CD14-positive monocyte (primary cell): ENCODE results near the gene DAPK2. TPM values are rescaled to one million over a fixed set of nuclear protein-coding genes. Genes with fewer than 3 reads are reported as not detected.

Experiments used
- DNase-seq, 3 donors: peaks; one replicate each; pipeline ENCODE4 v3.0.0-alpha.2; 2011 to 2022
- H2AFZ ChIP-seq: 2 replicates; pipeline ENCODE4 v1.6.0; 2012; ENCODE audit warnings: mild to moderate bottlenecking, low read depth, low read length, inconsistent platforms; ENCODE audit not compliant: insufficient read depth, poor library complexity, severe bottlenecking
- H3K27ac ChIP-seq, 2 donors: 1 replicate in 1 of 2; 2 replicates in 1 of 2; pipeline ENCODE4 v1.5.1; 2012 to 2013; ENCODE audit warnings: low read length in 2 of 2, control low read depth in 1 of 2, inconsistent platforms in 1 of 2, low read depth in 1 of 2, mild to moderate bottlenecking in 1 of 2
- H3K27me3 ChIP-seq, 2 donors: one replicate each; pipeline versions ENCODE4 v1.6.0 to v1.6.1; 2011 to 2013; ENCODE audit warnings: low read length in 2 of 2; ENCODE audit not compliant: control insufficient read depth in 2 of 2, insufficient read depth in 2 of 2
- H3K36me3 ChIP-seq, 2 donors: replicated peaks in 1 of 2; 1 replicate in 1 of 2; 2 replicates in 1 of 2; pipeline versions ENCODE4 v1.5.1 to v1.6.1; 2012 to 2013; ENCODE audit warnings: low read length in 2 of 2, control low read depth in 1 of 2, inconsistent platforms in 1 of 2, mild to moderate bottlenecking in 1 of 2; ENCODE audit not compliant: insufficient read depth in 2 of 2, control insufficient read depth in 1 of 2
- H3K4me1 ChIP-seq, 2 donors: 1 replicate in 1 of 2; 2 replicates in 1 of 2; pipeline versions ENCODE4 v1.5.1 to v1.6.1; 2012 to 2013; ENCODE audit warnings: low read length in 2 of 2, control low read depth in 1 of 2, inconsistent platforms in 1 of 2, mild to moderate bottlenecking in 1 of 2, moderate library complexity in 1 of 2; ENCODE audit not compliant: insufficient read depth in 2 of 2, control insufficient read depth in 1 of 2
- H3K4me2 ChIP-seq: replicated peaks from 2 replicates; pipeline ENCODE3; 2012; ENCODE audit warnings: low read length, moderate library complexity, mild to moderate bottlenecking; ENCODE audit not compliant: poor library complexity, severe bottlenecking; ENCODE audit errors: extremely low read depth
- H3K4me3 ChIP-seq, 3 experiments: fragments of 200-600 bp in 1 of 3; sonication (generic) in 1 of 3; replicated peaks in 1 of 3; 1 replicate in 2 of 3; 2 replicates in 1 of 3; pipeline ENCODE4 v1.5.1; 2011 to 2013; ENCODE audit warnings: low read length in 3 of 3, mild to moderate bottlenecking in 3 of 3, control low read depth in 2 of 3, low read depth in 2 of 3, inconsistent platforms in 1 of 3, moderate library complexity in 1 of 3
- H3K79me2 ChIP-seq: 2 replicates; pipeline ENCODE4 v1.6.0; 2012; ENCODE audit warnings: mild to moderate bottlenecking, control low read depth, inconsistent platforms, low read length, moderate library complexity; ENCODE audit not compliant: insufficient read depth
- H3K9ac ChIP-seq: 2 replicates; pipeline ENCODE4 v1.6.0; 2017; ENCODE audit warnings: low read length, mild to moderate bottlenecking; ENCODE audit not compliant: insufficient read depth, poor library complexity, severe bottlenecking
- H3K9me3 ChIP-seq, 2 donors: replicated peaks in 1 of 2; 1 replicate in 1 of 2; 2 replicates in 1 of 2; pipeline versions ENCODE4 v1.5.1 to v1.6.1; 2012 to 2013; ENCODE audit warnings: low read length in 2 of 2, control low read depth in 1 of 2; ENCODE audit not compliant: control insufficient read depth in 1 of 2, insufficient read depth in 1 of 2
- H4K20me1 ChIP-seq: 2 replicates; pipeline ENCODE4 v1.6.0; 2012; ENCODE audit warnings: mild to moderate bottlenecking, low read length, control low read depth, moderate library complexity; ENCODE audit not compliant: insufficient read depth
- H3K27ac Mint-ChIP-seq, 7 donors: one replicate each; pipeline ENCODE4 v1.8.0; 2020; ENCODE audit warnings: mild to moderate bottlenecking in 7 of 7, mixed read lengths in 7 of 7, moderate library complexity in 6 of 7, inconsistent platforms in 2 of 7
- H3K27me3 Mint-ChIP-seq, 3 donors: one replicate each; pipeline ENCODE4 v1.8.0; 2021 to 2022; ENCODE audit warnings: low read depth in 3 of 3, mild to moderate bottlenecking in 3 of 3, mixed read lengths in 3 of 3, moderate library complexity in 3 of 3, inconsistent platforms in 1 of 3
- H3K36me3 Mint-ChIP-seq, 2 donors: one replicate each; pipeline ENCODE4 v1.8.0; 2020; ENCODE audit warnings: mixed read lengths in 2 of 2, inconsistent platforms in 1 of 2, mild to moderate bottlenecking in 1 of 2
- H3K4me1 Mint-ChIP-seq: one replicate; pipeline ENCODE4 v1.8.0; 2020; ENCODE audit warnings: mild to moderate bottlenecking, mixed read lengths
- H3K4me3 Mint-ChIP-seq, 2 donors: one replicate each; pipeline ENCODE4 v1.8.0; 2020; ENCODE audit warnings: mild to moderate bottlenecking in 2 of 2, mixed read lengths in 2 of 2, moderate library complexity in 1 of 2
- H3K9me3 Mint-ChIP-seq, 7 donors: one replicate each; pipeline ENCODE4 v1.8.0; 2020 to 2022; ENCODE audit warnings: mixed read lengths in 7 of 7, mild to moderate bottlenecking in 6 of 7, moderate library complexity in 6 of 7, inconsistent platforms in 2 of 7
- CTCF ChIP-seq: fragments of 200-600 bp; IDR thresholded peaks from one replicate; pipeline ENCODE4 v1.8.0; 2022; ENCODE audit warnings: antibody characterized with exemption, mild to moderate bottlenecking
- WGBS: methylation state at CpG from one replicate; pipeline ENCODE4 v1.1.5; 2013; ENCODE audit warnings: missing lambda C conversion rate; ENCODE audit not compliant: insufficient coverage; 5-methylcytosine and 5-hydroxymethylcytosine counted together
- intact Hi-C, 2 donors: fragments of 100-400 bp; cut with micrococcal nuclease; formaldehyde crosslinking; loops; one replicate each; pipeline versions ENCODE4 v1.15.0 to v1.15.1; 2023
- polyA plus RNA-seq, 3 donors: library from polyadenylated mRNA; depleted of rRNA in 1 of 3; unstranded in 2 of 3; stranded (reverse) in 1 of 3; fragments of 300-500 nt in 2 of 3; fragments of >200 nt in 1 of 3; fragmentation: Illumina TruSeq in 2 of 3; gene quantifications; 1 replicate in 2 of 3; 2 replicates in 1 of 3; pipeline ENCODE4 v1.2.3, GENCODE V29; 2012 to 2021
- small RNA-seq: library from RNA; depleted of rRNA; stranded (forward); fragments of <200 nt; gene quantifications from one replicate; pipeline ENCODE3, GENCODE V24; 2012; ENCODE audit warnings: low read depth; ENCODE audit not compliant: insufficient read length

DAPK2 gene
- polyA plus RNA-seq, 3 donors: 0.59 to 4.1 (median 2.1) TPM

- Mint-ChIP-seq H3K4me1 (peaks cover 16% of the 10 kb centered on the region), H3K27me3 (peaks cover 0 to 3% (median 2%) of the 10 kb centered on the region in 3 donors), H3K9me3 (peaks cover 0 to 3% (median 0%) of the 10 kb centered on the region in 7 donors), H3K36me3 (no peaks in the 10 kb centered on the region), H3K27ac (peak overlapping the region in 1 of 7 donors; percentile 17), H3K4me3 (no peak overlapping the region)
- TF ChIP-seq CTCF: no peak
- Histone ChIP-seq H3K4me1 (no peaks in the 10 kb centered on the region), H3K9me3 (no peaks in the 10 kb centered on the region), H3K36me3 (no peaks in the 10 kb centered on the region), H3K27me3 (no peaks in the 10 kb centered on the region), H2AFZ (no peak overlapping the region), H3K4me3 (no peak overlapping the region), H3K9ac (peak overlapping the region; percentile 13), H4K20me1 (no peaks in the 10 kb centered on the region), H3K27ac (no peak overlapping the region), H3K79me2 (no peaks in the 10 kb centered on the region), H3K4me2 (no peak overlapping the region)
- intact Hi-C loops: no loop called here
- 93% methylated on average over 2 of the region's 3 CpGs for WGBS
- no peak for DNase-seq
Measured at GRCh38 chr15:63857461-63857856, 188.8 kb downstream of the DAPK2 start.

Small RNA genes within 50 kb of the gene (small RNA-seq; reads per million reads assigned to genes)
- gene AC015914.2 (not detected), gene MIR422A (not detected)

Other genes starting within 250 kb of the DAPK2 start
- 10 to 100 TPM in 1 of 3 donors, 1 to 10 TPM in 2; 7.5 to 46.9 (median 9.7) TPM for gene HERC1, start 212.5 kb downstream of the DAPK2 start, polyA plus RNA-seq
- gene CIAO2A, start 47.4 kb upstream of the DAPK2 start, polyA plus RNA-seq: 100 to 1,000 TPM in 2 of 3 donors, 10 to 100 TPM in 1; 98.2 to 265 (median 261) TPM
- gene SNX1, start 49.5 kb upstream of the DAPK2 start, polyA plus RNA-seq: 100 to 1,000 TPM; 104 to 115 (median 115) TPM
- gene SNX22, start 105.2 kb upstream of the DAPK2 start, polyA plus RNA-seq: 1 to 10 TPM in 1 of 3 donors, under 1 TPM in 2; 0.19 to 1.2 (median 0.80) TPM
- 100 to 1,000 TPM; 224 to 532 (median 520) TPM for gene PPIB, start 116.5 kb upstream of the DAPK2 start, polyA plus RNA-seq